Measurements from ENCODE around the gene CDNF. TPM values are rescaled to one million over a fixed set of nuclear protein-coding genes. Genes with fewer than 3 reads are reported as not detected.

CDNF gene
- total RNA-seq, 2 donors from 2014 or later: 0.51 to 1.2 TPM

- peak overlapping the region; percentile 99 for H3K27ac Mint-ChIP-seq
- Histone ChIP-seq H3K9me3 (ENCODE audit: control insufficient read depth, low read length) (no peaks in the 10 kb centered on the region), H3K36me3 (ENCODE audit: control insufficient read depth, insufficient read depth, low read length) (peaks cover 7% of the 10 kb centered on the region), H3K4me1 (ENCODE audit: control insufficient read depth, insufficient read depth, low read length) (peaks cover 5% of the 10 kb centered on the region), H3K9ac (ENCODE audit: extremely low read depth, low read length, poor library complexity, severe bottlenecking) (peak overlapping the region; percentile 96), H3K4me3 (ENCODE audit: low read length) (peak overlapping the region; percentile 95), H3K27me3 (ENCODE audit: control insufficient read depth, insufficient read depth, low read length, poor library complexity, severe bottlenecking) (no peaks in the 10 kb centered on the region), H3K27ac (ENCODE audit: low read depth, low read length) (no peak overlapping the region)
- H3K4me1 Mint-ChIP-seq: peaks cover 25% of the 10 kb centered on the region
- DNase-seq: no peak
- TF ChIP-seq CTCF (conservative IDR thresholded peaks at IDR 0.05): no peak
- 0% methylated on average over 5 of the region's 5 CpGs; no CpG with 5 or more reads in 1 of the 2 experiments for WGBS, 2 experiments (ENCODE audit: insufficient coverage in 1 of 2, insufficient read length in 1 of 2)
- H3K27me3 Mint-ChIP-seq (ENCODE audit: insufficient read depth): no peaks in the 10 kb centered on the region
- peaks cover 7% of the 10 kb centered on the region for H3K36me3 Mint-ChIP-seq (ENCODE audit: low read depth)
- H3K4me3 Mint-ChIP-seq: peak overlapping the region; percentile 96
- H3K9me3 Mint-ChIP-seq: no peaks in the 10 kb centered on the region
Observed at GRCh38 chr10:14879928-14880193, 42.0 kb upstream of the CDNF start.

- H3K27ac Mint-ChIP-seq: peak overlapping the region; percentile 99
- peaks cover 7% of the 10 kb centered on the region for H3K36me3 Mint-ChIP-seq (ENCODE audit: low read depth)
- peak overlapping the region; percentile 93 for H3K27ac ChIP-seq (ENCODE audit: low read depth, low read length)
- peak overlapping the region; percentile 95 for H3K4me3 ChIP-seq (ENCODE audit: low read length)
- peak; percentile 65 for DNase-seq
- H3K4me1 ChIP-seq (ENCODE audit: control insufficient read depth, insufficient read depth, low read length): peaks cover 5% of the 10 kb centered on the region
- H3K9me3 Mint-ChIP-seq: no peaks in the 10 kb centered on the region
- WGBS, 2 experiments (ENCODE audit: insufficient coverage in 1 of 2, insufficient read length in 1 of 2): 0 to 1% methylated on average over 13 to 60 of the region's 60 CpGs
- no peak for TF ChIP-seq CTCF (conservative IDR thresholded peaks at IDR 0.05)
- no peaks in the 10 kb centered on the region for H3K27me3 Mint-ChIP-seq (ENCODE audit: insufficient read depth)
- no peaks in the 10 kb centered on the region for H3K9me3 ChIP-seq (ENCODE audit: control insufficient read depth, low read length)
- H3K4me1 Mint-ChIP-seq: peaks cover 25% of the 10 kb centered on the region
- no peaks in the 10 kb centered on the region for H3K27me3 ChIP-seq (ENCODE audit: control insufficient read depth, insufficient read depth, low read length, poor library complexity, severe bottlenecking)
- H3K4me3 Mint-ChIP-seq: peak overlapping the region; percentile 96
- peak overlapping the region; percentile 96 for H3K9ac ChIP-seq (ENCODE audit: extremely low read depth, low read length, poor library complexity, severe bottlenecking)
- peaks cover 7% of the 10 kb centered on the region for H3K36me3 ChIP-seq (ENCODE audit: control insufficient read depth, insufficient read depth, low read length)
Observed at GRCh38 chr10:14879124-14879927, 41.5 kb upstream of the CDNF start.

- Mint-ChIP-seq H3K4me1 (peaks cover 25% of the 10 kb centered on the region), H3K36me3 (ENCODE audit: low read depth) (peaks cover 2% of the 10 kb centered on the region), H3K4me3 (peak within 1 kb of the TSS; percentile 96), H3K27ac (peak within 1 kb of the TSS; percentile 99), H3K9me3 (no peaks in the 10 kb centered on the region), H3K27me3 (ENCODE audit: insufficient read depth) (no peaks in the 10 kb centered on the region)
- Histone ChIP-seq H3K9me3 (ENCODE audit: control insufficient read depth, low read length) (no peaks in the 10 kb centered on the region), H3K27me3 (ENCODE audit: control insufficient read depth, insufficient read depth, low read length, poor library complexity, severe bottlenecking) (no peaks in the 10 kb centered on the region), H3K4me3 (ENCODE audit: low read length) (peak within 1 kb of the TSS; percentile 95), H3K4me1 (ENCODE audit: control insufficient read depth, insufficient read depth, low read length) (peaks cover 5% of the 10 kb centered on the region), H3K36me3 (ENCODE audit: control insufficient read depth, insufficient read depth, low read length) (peaks cover 3% of the 10 kb centered on the region), H3K27ac (ENCODE audit: low read depth, low read length) (peak within 1 kb of the TSS; percentile 93), H3K9ac (ENCODE audit: extremely low read depth, low read length, poor library complexity, severe bottlenecking) (peak within 1 kb of the TSS; percentile 96)
- WGBS, 2 experiments (ENCODE audit: insufficient coverage in 1 of 2, insufficient read length in 1 of 2): 0% methylated on average over 28 to 102 of the region's 102 CpGs
- DNase-seq: peak; percentile 98
- TF ChIP-seq CTCF (conservative IDR thresholded peaks at IDR 0.05): no peak
Observed at GRCh38 chr10:14878266-14879123, 40.7 kb upstream of the CDNF start, which contains the start of gene SUV39H2. Gene SUV39H2, plus strand, starts transcription at chr10:14878866. Its CDS starts 23 bp downstream, at chr10:14878889.

All from endodermal cell (in vitro differentiated cells).